Measurements from ENCODE around the gene AAK1.

GRCh38 chr2:69518841-69519240 lies 124.7 kb downstream of the AAK1 start:
- TF ChIP-seq EP300 (conservative IDR thresholded peaks at IDR 0.05; ENCODE audit: poor library complexity, severe bottlenecking) (no peak), CTCF (IDR thresholded peaks at IDR 0.05; ENCODE audit: poor library complexity, severe bottlenecking) (no peak), EZH2 (IDR thresholded peaks at IDR 0.05; ENCODE audit: borderline replicate concordance, insufficient read depth, low read length, poor library complexity, severe bottlenecking) (no peak), MXI1 (conservative IDR thresholded peaks at IDR 0.05; ENCODE audit: poor library complexity, severe bottlenecking) (no peak), TAF1 (IDR thresholded peaks at IDR 0.05; ENCODE audit: low read depth) (no peak), POLR2AphosphoS5 (IDR thresholded peaks at IDR 0.05) (no peak)

All from neural cell (in vitro differentiated cells).